SKM-1 treated with dmso at 0.1 percent for 144 hours (cell line): ENCODE data around the gene GPSM3.
"Not testable (repeated sequence)": the region's sequence is repeated elsewhere in the genome, so short reads cannot be mapped to it uniquely, and the experiment has no call there.

ENCODE experiments used
- DNase-seq: peaks from one replicate; lab custom pipeline; 2025; ENCODE audit not compliant: unreplicated experiment; lab: John Stamatoyannopoulos, UW

Gene GPSM3

DNA sequence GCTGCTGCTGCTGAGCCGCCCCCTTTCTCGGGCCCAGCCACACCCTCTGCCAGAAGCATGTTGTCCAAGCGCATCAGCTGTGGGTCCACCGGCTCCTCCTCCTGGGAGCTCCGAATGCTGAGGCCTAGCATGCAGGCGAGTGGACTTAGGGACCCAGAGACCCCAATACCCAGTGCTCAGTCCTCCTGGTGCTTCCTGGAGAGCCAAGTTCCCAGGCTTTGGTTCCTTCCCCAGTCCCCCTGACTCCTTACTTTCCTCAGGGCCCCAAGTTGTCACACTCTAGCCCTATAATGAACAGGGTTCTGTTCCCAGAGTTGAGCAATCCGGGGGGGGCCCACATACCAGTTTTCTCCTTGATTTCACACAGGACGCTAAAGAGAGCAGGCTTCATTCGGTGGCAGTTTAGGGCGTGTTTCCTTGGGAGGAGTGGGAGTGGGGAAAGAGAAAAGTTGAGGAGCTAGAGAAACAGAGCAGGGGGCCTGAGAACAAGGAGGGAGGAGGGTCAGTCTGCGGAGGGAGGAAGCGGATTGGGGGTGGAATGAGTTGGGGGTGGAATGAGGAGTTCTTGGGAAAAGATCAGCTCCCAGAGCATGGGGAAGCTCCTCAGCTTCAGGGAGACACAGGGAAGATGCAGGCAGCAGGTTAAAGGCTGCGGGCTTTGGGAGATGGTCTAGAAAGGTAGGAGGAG, 3.9 kb downstream of the GPSM3 start:
- no peak for DNase-seq

DNA sequence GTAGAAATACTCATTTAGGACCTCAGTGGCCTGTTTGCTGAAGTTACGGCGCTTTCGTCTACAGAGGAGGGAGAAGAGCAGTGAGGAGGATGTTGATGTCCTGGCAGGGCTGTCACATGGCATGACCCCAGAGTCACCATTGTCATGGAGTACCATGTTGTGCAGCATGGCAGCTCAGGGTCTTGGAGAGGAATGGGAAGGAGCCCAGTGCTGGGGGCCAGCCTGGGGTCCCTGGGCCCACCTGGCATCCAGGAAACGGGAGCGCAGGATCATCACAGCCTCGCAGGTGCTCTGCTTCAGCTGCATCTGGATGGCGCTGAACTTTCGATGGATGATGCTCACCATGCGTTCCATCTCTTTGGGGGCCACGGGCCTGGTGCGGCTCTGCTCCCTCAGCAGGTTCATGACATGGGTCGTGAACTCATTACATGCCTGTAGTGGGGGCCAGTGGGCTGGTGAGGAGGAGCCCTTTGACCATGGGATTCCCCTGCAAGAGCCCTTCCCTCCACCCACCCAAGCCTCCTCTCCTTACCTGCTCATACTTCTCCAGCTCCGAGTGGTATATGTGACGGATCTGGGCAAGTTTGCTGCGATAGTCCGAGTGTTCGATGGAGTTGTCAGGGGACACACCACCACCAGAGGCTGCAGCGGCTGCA, 4.6 kb downstream of the GPSM3 start:
- DNase-seq = not testable (repeated sequence)

DNA sequence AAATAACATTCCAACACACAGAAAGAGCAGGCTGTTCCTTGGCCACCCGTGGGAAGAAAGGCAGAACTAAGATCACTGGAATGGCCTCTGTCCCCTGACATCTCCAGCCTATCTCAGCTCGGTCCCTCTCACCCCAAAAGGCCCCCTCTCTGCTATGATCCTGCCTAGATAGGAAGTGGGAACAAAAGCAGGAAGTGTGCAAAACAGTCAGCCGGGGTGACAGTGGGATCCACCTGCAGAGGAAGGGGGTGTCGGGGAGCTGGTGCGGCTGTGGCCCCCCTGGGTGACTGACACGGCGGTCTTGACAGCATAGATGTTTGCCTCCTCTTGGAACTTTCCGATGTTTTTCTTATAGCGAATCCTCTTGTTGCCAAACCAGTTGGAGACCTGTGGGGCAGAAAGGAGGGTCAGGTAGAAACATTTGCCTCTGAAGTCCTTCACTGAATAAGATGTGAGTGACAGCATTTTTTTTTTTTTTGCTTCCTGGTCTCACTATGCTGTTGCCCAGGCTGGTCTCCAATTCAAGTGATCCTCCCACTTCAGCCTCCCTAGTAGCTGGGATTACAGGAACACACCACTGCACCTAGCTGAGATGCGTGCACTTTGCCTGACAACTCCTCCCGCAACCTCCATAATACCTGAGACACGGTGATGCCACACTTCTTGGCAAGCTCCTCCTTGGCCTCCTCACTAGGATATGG, 5.3 kb downstream of the GPSM3 start:
- DNase-seq = no peak

DNA sequence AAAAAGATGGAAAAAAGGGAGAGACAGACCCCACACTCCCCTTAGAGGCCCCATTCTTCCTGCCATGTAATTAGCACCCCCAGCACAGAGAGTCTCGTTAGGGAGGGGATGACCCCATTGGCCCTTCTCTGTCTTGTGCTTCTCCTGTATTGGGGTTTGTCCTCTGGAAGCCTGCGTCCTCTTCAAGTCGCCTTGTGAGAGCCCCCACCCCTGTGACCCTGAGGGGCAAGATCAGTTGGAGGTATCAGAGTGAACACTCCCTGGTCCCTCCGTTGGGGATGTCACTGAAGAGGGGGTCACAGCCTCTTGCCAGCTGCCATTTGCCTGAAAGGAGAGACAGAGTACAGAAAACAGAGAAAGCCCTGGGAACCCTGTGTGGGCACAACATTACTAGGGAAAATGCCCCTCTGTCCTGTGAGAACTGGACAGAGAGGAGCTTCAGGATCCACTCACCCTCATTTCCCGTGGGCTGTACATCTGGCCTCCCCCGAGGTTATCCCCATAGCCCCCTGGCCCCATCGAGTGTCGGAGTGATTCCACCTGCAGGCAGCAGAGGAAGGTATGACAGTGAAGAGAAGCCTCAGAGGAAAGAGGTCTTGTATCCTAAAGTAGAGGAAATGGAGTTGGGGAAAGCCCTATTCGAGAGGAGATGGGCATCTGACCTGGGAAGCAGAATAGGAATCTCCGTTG, 6.1 kb downstream of the GPSM3 start:
- DNase-seq = not testable (repeated sequence)

DNA sequence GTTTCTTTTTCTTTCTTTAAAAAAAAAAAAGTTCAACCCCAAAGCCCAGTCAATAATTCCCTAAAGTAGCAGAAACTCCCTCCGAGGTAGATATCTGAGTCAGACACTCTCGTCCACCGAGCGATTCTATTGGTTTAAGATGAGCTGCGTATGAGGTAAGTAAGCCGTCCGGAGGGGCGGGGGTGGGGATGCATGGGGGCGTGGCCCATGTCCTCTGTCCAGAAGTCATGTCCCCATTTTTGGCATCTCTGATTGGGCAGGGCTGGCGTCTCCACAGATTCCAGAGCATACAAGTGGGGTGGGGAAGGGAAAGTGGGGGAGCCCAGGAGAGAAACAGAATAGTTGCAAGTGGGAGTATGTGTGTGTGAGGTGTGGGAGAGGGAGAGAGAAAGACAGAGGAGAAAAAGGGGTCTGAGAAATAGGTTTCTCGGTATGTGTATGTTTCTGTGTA, 6.7 kb downstream of the GPSM3 start:
- DNase-seq = not testable (repeated sequence)

DNA sequence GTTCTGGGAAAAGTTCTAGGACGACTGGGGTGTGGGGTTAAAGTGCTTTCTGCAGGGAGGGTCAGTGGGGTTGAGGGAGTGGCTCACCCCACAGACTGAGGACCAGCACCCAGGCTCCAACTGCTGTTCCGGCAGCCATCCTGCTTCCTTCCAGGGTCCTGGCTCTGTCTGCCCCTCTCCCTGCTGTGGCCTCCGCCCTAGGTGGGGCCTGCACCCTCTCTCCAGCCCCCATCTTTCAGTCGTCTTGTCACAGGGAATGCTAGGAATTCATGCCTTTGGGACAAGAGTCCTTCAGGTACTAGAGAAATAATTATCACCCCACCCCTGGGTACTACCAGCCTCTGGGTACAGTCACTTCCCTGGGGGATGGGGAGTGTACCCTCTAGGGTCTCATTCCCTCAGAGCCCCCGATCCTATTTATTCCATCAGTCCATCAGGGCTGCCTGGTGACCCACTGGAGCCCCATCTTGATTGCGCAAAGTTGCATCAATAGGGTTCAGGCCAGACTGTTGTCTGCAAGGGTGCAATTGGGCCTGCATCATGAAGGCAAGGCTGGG, 8.3 kb downstream of the GPSM3 start, which contains the start of gene AGER:
AGER (minus strand) TSS at position 170 of the 557 bp plus-strand sequence; CDS start at position 139, 31 bp downstream.
- no peak for DNase-seq

DNA sequence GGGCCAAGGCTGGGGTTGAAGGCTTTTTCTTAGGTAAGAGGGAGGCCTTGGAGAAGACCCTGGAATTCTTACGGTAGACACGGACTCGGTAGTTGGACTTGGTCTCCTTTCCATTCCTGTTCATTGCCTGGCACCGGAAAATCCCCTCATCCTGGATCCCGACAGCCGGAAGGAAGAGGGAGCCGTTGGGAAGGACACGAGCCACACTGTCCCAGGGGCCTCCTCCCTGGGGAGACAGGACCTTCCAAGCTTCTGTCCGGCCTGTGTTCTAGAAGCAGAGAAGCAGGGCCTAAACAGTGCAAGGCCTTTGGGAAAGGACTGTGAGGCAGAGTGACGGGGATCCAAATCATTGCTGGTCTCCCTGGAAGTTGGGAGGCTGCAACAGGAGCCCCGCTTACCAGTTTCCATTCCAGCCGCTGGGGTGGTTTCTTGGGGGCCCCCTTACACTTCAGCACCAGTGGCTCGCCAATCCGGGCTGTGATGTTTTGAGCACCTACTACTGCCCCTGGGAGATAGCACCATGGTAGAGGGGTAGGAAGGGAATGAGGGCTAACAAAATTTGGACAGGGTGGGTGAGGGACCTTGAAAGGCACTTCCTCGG, 8.9 kb downstream of the GPSM3 start:
- DNase-seq = no peak

DNA sequence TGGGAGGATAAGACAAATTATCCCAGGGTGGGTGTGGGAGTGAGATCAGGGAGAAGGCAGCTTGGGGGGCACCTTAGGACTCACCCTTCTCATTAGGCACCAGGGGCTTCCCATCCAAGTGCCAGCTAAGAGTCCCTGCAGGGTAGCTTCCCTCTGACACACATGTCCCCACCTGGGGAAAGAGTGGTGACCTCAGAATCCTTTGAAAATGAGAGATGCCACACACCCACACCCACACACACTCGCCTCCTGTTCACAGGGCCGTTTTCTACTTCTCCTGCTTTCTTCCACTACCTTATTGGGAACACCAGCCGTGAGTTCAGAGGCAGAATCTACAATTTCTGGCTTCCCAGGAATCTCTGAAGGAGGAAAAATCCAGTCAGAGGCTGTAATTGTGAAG, 9.4 kb downstream of the GPSM3 start:
- DNase-seq = no peak

DNA sequence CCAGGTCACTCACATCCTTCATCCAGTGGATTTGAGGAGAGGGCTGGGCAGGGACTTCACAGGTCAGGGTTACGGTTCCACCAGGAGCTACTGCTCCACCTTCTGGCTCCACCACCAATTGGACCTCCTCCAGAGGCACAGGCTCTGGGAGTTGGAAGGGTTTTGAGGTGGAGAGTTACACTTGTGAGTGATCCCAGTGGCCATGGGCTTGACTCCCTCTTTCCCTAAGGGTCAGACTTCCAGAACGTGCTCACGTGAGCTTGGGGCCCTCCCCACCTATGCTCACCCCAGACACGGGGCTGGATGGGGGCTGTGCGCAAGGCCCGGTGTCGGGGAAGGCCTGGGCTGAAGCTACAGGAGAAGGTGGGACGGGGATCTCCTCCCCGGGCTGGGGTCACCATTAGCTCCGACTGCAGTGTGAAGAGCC, 9.9 kb downstream of the GPSM3 start:
- no peak for DNase-seq

DNA sequence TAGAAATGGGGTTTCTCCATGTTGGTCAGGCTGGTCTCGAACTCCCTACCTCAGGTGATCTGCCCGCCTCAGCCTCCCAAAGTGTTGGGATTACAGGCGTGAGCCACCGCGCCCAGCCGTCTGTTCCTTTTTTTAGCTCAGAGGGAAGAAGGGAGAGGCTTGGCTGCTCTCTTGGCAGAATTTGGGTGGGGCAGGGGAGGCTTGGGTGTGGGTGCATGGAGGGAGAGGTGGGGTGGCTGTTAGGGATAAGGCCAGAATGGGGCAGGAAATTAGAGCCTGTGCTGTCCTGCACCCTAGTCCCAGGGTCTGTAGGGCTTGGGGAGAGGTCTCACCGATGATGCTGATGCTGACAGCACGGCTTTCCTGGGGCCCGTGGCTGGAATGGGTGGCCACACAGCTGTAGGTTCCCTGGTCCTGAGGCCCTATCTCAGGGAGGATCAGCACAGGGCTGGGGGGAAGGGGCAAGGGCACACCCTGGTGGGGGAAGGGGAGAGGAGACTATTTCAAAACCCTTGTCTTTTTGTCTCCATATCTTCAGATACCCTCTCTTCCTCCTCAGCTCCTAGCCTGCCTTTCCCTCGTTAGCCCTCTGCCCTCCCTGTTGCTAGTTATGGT, 10.4 kb downstream of the GPSM3 start:
- no peak for DNase-seq

DNA sequence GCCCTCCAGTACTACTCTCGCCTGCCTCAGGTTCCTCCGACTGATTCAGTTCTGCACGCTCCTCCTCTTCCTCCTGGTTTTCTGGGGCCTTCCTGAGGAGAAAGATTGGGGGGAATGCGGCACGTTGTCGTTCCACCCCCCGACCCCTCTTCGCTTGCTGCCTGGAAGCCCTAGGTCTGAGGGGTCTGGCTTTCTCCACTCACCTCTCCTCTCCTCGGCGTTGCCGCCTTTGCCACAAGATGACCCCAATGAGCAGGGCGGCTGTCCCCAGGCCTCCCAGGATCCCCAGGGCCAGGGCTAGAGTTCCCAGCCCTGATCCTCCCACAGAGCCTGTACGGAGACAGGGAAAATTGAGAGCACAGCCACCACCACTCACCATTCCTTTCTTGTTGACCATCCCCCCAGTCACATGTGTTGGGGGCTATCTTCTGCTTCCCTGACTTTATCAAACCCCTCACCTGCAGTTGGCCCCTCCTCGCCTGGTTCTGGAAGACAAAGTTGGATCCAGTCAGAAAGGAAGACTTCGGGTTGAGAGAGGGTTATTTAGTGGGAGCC, 11.2 kb downstream of the GPSM3 start:
- no peak for DNase-seq

DNA sequence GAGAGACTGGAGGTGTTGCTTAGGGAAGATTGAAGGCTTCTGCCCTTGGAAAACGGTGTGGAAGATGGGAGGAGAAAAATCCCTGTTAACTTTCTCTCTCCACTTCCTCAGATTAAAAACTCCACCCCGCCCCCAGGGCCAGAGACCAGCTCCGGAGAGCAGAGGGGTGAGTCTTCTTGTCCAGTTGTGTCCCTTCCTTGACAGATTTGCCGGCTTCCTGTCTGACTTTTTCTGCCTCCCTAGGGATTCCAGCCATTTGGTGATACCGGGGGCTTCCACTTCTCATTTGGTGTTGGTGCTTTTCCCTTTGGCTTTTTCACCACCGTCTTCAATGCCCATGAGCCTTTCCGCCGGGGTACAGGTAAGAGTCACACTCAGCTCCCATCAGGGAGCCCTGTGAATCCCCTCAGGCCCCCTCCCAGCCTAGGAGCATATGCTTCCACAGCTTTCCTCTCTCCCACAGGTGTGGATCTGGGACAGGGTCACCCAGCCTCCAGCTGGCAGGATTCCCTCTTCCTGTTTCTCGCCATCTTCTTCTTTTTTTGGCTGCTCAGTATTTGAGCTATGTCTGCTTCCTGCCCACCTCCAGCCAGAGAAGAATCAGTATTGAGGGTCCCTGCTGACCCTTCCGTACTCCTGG, 12.6 kb downstream of the GPSM3 start:
- no peak for DNase-seq

DNA sequence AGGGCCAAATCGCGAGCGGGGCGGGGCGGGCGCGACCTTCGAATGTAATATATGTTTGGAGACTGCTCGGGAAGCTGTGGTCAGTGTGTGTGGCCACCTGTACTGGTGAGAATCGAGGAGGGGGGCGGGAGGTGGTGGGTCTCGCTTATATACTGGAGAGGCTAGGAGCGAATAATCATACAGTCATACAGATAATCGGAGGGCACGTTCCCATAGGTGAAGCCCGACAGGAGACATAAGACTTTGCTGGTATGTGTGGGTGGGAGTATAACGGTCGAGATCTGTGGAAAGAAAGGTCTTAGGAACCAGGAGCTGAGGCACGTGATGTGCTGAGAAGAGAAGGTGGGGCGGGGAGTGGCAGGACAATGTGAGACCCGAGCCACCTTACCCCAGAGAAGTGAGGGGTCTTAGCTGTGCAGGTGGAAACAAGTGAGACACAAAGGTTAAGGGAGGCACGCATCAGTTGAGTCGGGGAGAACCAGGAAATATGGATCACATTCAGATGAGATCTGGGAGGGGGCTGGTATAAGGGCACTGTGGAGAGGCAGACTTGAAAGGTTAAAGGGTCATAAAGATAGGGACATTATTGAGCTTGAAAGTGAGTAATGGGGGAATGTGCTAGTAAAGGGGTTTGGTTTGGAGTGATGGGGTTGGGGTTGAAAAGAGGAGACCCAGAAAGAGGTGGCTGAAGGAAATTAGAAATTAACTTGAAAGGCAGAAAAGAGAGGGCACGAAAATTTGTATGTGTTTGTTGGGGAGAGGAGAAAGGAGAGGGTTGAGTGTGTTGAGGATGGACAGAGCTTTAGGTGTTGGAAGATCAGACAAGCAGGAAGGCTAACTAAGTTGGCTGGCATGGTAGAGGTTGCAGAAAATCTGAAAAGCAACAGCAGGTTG, 13.6 kb downstream of the GPSM3 start:
- DNase-seq = no peak

DNA sequence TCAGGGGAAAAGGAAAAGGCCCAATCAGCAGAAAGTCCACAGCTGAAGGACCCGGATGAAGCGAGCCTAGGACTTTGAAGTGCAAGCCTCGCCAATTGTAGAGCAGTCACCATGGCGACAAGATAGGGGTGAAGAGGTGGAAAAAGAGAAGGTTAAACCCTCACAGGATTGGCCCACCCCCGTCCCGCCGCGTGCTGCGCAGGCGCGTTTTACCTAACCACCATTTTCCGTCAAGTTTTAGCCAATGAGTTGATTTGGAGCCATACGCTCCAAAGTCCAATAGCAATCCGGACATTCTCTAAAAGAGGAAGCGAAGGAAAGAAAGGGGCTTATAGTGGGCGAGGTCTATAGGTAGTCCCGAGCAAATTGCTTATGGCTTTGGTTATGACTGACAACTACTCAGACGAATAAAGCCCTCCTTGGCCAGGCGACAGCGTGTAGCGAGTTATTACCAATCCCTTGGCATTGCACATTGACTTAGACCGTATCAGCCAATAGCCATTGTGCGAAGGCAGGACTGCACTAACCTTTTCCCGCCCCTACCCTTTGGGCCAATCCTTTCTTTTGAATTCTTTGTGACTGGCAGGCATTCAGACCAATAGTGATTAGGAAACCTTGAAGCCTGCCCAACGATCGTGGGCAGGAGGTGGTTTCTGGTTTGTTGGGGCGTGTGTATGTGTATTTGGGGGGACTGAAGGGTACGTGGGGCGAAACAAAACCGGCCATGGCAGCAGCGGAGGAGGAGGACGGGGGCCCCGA, 14.5 kb downstream of the GPSM3 start, which contains the start of gene RNF5:
RNF5 (plus strand) TSS at position 618 of the 759 bp plus-strand sequence; CDS start at position 725, 107 bp downstream.
- DNase-seq = peak; percentile 99

DNA sequence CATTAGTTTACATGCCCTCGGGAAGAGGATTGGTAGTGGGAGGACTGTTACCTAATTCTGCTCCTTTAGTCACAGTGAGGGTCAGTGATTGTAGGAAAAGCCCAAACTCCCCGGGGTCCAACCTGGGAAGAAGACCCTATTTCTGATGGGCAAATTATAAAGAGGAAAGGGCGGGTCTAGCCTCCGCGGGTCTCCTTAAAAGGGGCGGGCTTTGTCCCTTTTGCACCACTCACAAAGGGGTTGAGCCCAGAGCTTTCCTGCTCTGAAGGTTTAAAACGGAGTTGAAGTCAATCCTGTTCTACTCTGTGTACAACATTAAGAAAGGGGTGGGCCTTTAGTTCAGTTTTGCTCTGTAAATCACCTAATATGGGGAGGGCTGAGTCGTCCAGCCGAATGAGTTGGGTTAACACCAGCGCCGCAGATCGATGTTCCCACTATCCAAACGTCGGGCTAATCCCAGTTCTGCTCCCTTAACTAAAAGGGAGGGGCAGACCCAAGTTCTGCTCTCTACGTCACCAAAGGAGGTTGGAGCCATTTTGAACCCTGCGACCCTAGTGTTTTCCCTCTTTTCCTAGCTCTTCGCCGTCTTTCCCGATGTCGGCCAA, 15.2 kb downstream of the GPSM3 start:
- DNase-seq = no peak

DNA sequence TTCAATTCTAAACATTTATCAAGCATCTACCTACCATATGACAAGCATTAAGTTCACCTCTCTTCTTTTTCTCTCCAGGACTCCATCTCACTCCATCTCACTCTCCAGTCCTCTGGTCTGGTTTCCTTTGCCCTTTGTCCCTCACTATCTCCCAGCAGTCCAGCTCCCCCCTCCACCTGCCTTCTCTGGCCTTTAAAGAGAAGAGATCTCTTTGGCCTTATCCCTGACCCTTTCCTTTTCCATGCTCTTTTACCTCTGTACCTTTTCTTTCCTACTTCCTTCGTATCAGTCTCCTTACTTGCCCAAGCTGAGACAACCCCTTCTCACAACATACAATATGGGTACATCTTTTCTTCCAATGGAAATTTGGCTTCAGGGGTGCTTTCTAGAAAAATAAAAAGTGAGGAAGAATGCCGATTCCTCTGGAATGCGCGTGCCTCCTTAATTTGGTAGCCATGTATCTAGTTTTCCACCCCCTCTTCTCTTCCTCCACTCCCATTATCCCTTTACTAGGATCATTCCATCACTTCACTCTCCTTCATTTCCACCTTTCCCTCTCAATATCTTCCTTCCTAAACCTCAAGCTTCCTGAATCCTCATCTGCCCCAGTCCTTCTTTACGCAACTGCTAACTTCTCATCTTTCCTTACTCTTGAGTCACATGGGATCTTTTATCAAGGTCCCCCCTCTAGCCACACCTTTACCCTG, 15.8 kb downstream of the GPSM3 start:
- DNase-seq = no peak
